OCI-LY7 (cell line): ENCODE results near the gene SPATA17.

Experiments used
- CTCF ChIP-seq: fragments of 200-600 bp; sonication (generic); conservative IDR thresholded peaks from 2 replicates; pipeline ENCODE4 v1.5.1; 2014; ENCODE audit warnings: mild to moderate bottlenecking, antibody characterized with exemption, low read length, moderate library complexity, mixed read lengths
- EZH2phosphoT487 ChIP-seq: fragments of 200-600 bp; sonication (generic); IDR thresholded peaks from 2 replicates; pipeline ENCODE4 v1.6.1; 2018; ENCODE audit warnings: low read depth, borderline replicate concordance, mild to moderate bottlenecking, mixed run types, antibody characterized with exemption, low read length, moderate library complexity, mixed read lengths

GRCh38 chr1:217747156-217747769, 116.1 kb downstream of the SPATA17 start:
- TF ChIP-seq CTCF (peak; percentile 95), EZH2phosphoT487 (no peak)
